Measurements from ENCODE around the gene LSAMP.
"Not testable (repeated sequence)": the region's sequence is repeated elsewhere in the genome, so short reads cannot be mapped to it uniquely, and the experiment has no call there.

Gene LSAMP

GRCh38 chr3:116084999-116085791 lies 360.1 kb downstream of the LSAMP start:
- DNase-seq: no peak

DNA sequence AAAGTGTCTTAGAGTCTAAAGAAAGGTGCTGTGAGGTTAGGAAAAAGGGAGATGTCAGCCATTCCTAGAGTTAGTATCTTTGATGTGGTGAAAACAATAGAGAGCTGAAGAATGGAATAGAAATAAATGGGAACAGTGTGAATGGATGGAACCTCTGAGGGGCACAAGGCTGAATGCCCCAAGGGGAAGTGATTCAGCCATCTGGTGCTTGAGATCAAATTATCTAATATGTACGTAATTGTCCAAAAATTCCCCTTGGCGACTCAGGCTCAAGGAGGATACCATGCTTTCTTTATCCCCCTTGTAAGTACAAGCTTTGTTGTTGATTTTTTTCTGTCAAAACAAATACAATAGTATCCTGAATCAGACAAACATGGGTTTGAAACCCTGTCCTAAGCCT lies 361.6 kb downstream of the LSAMP start:
- no peak for DNase-seq

- no peak for DNase-seq
Observed at GRCh38 chr3:116078561-116078960, 366.7 kb downstream of the LSAMP start.

DNA sequence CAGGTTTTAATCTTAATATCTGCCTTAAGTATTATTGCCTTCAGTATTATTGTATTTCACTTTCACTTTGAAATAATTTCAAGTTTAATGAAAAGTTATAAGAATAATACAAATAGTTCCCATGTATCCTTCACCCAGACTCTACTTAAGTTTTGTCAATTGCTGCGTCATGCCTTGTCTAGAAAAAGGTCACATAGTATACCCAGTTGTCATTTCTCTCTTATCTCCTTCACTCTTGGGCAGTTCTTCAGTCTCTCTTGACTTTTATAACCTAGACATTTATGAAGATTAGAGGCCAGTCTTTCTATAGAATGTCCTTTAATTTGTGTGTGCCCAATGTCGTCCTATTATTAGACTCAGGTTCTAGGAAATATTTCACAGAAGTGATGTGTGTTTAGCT lies 367.7 kb downstream of the LSAMP start:
- DNase-seq: no peak

GRCh38 chr3:116077059-116077458 lies 368.2 kb downstream of the LSAMP start:
- DNase-seq: no peak

DNA sequence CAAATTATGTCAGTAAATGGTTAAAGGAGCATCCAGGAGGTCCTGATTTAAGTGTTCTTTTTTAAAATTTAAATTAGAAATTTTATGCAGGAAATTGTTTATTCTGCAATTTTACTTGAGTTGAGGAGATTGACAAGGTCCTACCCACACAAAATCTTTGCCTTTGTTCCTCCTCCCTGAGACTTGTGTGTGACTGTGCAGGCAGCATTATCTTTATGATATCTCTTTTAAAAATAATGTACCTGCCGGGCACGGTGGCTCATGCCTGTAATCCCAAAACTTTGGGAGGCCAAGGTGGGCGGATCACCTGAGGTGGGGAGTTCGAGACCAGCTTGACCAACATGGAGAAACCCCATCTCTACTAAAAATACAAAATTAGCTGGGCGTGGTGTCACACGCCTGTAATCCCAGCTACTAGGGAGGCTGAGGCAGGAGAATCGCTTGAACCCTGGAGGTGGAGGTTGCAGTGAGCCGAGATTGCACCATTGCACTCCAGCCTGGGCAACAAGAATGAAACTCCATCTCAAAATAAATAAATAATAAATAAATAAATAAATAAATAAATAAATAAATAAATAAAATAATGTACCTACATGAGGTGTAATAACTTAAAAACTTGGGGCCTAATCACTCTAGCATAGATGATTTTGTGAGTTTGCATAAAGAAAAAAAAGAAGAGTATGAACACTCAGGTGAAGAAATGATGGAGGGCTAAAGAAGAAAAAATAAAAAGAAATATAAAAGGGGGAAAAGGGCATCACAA lies 374.6 kb downstream of the LSAMP start:
- not testable (repeated sequence) for DNase-seq

GRCh38 chr3:116070061-116070460 lies 375.2 kb downstream of the LSAMP start:
- no peak for DNase-seq

GRCh38 chr3:116069024-116069423 lies 376.3 kb downstream of the LSAMP start:
- DNase-seq: no peak

- DNase-seq: no peak
Observed at GRCh38 chr3:116067326-116067725, 378.0 kb downstream of the LSAMP start.

DNA sequence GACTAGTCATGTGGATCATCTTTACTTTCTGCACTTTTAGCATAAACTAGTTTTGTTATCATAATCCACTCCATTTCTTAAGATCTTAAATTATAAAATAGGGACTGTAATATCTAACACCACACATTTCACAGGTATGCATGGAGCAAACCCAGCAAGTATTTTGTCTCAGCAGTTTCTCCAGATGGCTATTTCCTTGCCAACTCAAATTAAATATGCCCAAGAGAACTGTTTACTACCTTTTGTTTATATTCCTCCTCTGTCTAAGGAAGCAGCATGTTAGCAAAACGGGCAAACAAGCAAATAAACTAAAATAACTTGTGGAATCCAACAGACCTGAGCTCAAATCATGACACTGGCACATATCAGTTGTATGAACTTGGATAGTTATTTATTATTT lies 379.8 kb downstream of the LSAMP start:
- DNase-seq: no peak

GRCh38 chr3:116064646-116065045 lies 380.6 kb downstream of the LSAMP start:
- DNase-seq: no peak

DNA sequence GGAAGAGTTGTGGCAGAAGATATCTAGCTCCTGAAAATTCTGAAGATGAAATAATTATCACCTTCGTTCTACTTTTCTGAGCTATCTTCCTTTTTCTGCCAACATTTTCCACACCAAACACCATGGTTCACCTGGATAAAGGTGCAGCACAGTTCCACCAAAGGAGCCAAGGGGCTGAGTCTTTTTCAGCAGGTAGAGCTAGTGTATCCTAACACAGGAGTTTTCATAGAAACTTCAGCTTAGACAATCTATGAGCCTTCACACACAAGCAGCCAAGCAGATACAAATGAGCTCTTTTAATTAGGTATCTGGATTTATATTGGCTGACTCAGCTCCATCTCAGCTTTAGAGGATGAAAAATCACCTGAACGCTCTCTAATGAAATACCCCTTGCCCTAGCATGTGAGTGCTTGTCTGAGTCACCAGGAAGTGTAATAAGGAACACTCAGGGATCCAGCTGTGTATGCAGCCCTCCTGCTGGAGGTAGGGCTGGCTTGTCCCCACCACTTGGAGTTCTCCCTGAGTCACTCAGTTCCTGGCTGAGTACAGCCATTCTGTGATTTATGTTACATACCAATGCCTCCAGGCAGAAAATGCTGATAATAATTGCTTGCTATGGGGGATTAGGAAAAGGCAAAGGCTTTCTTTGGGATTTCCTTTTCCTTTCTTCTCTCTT lies 385.7 kb downstream of the LSAMP start:
- DNase-seq: no peak

DNA sequence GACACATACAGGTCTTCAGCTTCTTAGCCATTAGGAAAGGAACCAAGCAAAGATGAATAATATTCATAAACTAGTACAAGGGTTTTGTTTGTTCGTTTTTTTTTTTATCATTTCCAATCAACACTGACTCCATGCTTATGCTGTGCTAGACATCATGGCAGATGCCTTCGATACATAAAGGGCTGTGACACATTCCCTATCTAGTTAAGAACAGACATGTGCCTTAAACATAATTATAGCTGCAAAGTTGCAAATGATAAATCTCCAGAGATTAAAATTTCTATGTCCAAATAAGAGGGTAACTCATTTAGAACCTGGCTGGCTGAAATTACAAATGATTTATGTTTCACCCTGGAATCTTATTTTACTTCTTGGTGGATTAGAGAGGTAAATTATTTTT lies 386.4 kb downstream of the LSAMP start:
- no peak for DNase-seq

- DNase-seq: no peak
Observed at GRCh38 chr3:116057400-116058006, 387.8 kb downstream of the LSAMP start.

- DNase-seq: no peak
Observed at GRCh38 chr3:116056280-116056679, 389.0 kb downstream of the LSAMP start.

GRCh38 chr3:116053017-116053416 lies 392.3 kb downstream of the LSAMP start:
- DNase-seq: no peak

DNA sequence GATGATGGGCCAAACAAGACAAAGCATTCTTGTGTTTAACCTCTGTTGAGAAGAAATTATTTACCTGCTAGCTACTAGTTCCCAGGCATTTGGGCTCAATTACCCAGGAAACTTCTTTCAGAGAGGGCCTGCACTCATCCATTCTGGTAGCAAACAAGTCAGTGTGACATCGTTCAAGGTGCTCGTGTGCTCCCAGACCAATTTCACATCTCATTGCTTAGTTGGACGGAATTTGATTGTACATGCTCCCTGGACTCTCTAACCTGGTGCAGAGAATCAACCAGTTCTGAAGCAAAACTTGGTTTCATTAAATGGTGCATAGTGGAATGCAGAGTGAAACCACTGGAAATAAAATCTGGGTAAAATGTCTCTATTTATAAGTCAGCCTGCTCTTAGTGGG lies 392.7 kb downstream of the LSAMP start:
- no peak for DNase-seq

DNA sequence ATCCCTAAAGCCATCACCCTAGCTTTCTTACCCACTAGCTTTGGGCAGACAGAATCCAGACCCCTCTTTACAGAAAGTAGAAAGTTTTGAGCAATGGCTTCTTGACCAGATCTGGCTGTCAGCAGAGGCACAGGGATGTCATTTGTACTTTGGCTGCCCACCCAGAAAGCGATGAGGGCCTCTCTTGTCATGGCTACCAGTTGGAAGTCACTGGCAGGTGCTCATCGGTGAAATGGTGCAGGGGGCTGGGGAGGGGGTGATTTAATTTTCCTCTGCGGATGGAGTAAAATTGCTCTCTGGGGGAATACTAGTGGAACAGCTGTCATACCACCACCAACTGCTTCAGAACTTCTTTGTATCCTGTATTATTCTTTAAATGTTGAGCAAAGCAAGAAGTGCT lies 393.7 kb downstream of the LSAMP start:
- no peak for DNase-seq

DNA sequence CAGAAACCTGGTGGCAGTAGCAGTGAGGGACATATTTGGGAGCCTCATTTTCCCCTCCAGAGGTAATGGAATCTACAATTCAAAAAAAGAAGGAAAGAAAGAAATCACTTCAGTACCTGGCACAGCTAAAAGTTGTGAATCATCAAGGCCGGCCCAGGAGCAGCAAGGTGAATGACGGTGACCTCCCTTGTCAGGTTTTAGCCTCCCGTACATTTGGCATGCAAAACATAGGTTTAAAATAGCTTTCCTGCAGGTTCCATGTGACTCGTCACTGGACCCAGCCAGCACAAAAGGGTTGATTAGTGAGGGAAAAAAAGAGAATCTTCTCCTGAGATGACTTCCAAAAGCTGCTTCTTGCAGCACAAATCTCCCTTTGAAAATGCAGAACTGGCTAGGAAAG lies 394.2 kb downstream of the LSAMP start:
- no peak for DNase-seq

- DNase-seq: no peak
Observed at GRCh38 chr3:116050311-116050915, 394.9 kb downstream of the LSAMP start.

- no peak for DNase-seq
Observed at GRCh38 chr3:116048991-116049390, 396.3 kb downstream of the LSAMP start.

DNA sequence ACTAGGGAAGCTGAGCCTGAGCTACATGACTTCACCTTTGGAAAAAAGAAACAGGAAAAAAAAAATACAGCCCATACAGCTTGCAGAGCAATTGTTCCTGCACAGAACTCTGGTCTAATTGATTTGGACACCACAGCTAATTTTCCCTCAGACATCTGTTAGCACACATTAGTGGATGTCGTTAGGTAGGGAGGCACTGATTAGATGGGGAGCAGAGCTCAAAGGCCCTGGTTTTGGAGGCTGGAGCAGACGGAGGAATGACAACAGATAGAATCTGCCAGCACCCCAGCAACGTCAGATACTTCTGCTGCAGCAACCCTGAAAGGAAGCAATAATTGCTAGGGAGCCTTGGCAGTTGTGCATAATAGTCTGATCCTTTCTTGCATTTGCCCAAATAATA lies 398.9 kb downstream of the LSAMP start:
- DNase-seq: no peak

- no peak for DNase-seq
Observed at GRCh38 chr3:116045314-116045713, 400.0 kb downstream of the LSAMP start.
